HCT116 (cell line): Measurements from ENCODE around the gene TEX2. TPM values are rescaled to one million over a fixed set of nuclear protein-coding genes. Genes with fewer than 3 reads are reported as not detected.

Experiments
- ATAC-seq: fragments of 200-7000 bp; cut with Tn5 transposase; 2 replicates; pipeline ENCODE4 v1.9.1; 2020; ENCODE audit warnings: mild to moderate bottlenecking, moderate library complexity
- BruUV-seq: library from RNA; stranded (reverse); fragments of 400-500 nt; replicated peaks from 2 replicates; lab custom pipeline; 2021; lab: Mats Ljungman, UMichigan
- CTCF ChIA-PET: fragments of 300-600 bp; sonication (Branson Sonifier 250); formaldehyde crosslinking; loops from one replicate; lab custom pipeline; 2021; ENCODE audit warnings: antibody characterized with exemption; lab: Charles Lee
- POLR2A ChIA-PET: fragments of 300-600, 350-600 bp; sonication (Branson Sonifier 250); formaldehyde crosslinking; loops from one replicate; lab custom pipeline; 2021; ENCODE audit warnings: antibody characterized with exemption; lab: Charles Lee
- RAD21 ChIA-PET, 2 experiments: fragments of 300-600 bp; sonication (Branson Sonifier 250); formaldehyde crosslinking; loops; one replicate each; lab custom pipeline; 2023; ENCODE audit warnings: low total read pairs in 2 of 2; ENCODE audit not compliant: uncharacterized antibody in 2 of 2, unreplicated experiment in 2 of 2, low non-redundant PET in 1 of 2; lab: Charles Lee
- DNase-seq: peaks from one replicate; pipeline ENCODE4 v3.0.0-alpha.2; 2010; ENCODE audit warnings: low read depth, low spot score
- H2AFZ ChIP-seq: fragments of 200-600 bp; shearing (Covaris generic), sonication (generic); 2 replicates; pipeline ENCODE4 v1.6.1; 2017; ENCODE audit warnings: low read depth, mixed run types, mixed read lengths, antibody characterized with exemption, low read length; ENCODE audit not compliant: poor library complexity, severe bottlenecking
- H3K27ac ChIP-seq: 2 replicates; pipeline ENCODE4 v1.5.1; 2012; ENCODE audit warnings: low read depth, low read length
- H3K27me3 ChIP-seq: fragments of 200-600 bp; sonication (generic); 2 replicates; pipeline ENCODE4 v1.6.1; 2016; ENCODE audit warnings: mixed run types, low read length, mixed read lengths; ENCODE audit not compliant: insufficient read depth
- H3K36me3 ChIP-seq, 2 experiments: fragments of 200-500 bp in 1 of 2; fragments of 200-600 bp in 1 of 2; sonication (Bioruptor generic) in 1 of 2; sonication (generic) in 1 of 2; 2 replicates each; pipeline versions ENCODE4 v1.5.1 to v1.6.1; 2014 to 2016; ENCODE audit warnings: low read length in 2 of 2, inconsistent platforms in 1 of 2, mixed read lengths in 1 of 2, mixed run types in 1 of 2; ENCODE audit not compliant: insufficient read depth in 2 of 2, control insufficient read depth in 1 of 2
- H3K4me1 ChIP-seq, 2 experiments: fragments of 200-600 bp in 1 of 2; sonication (generic) in 1 of 2; 2 replicates each; pipeline versions ENCODE4 v1.5.1 to v1.6.1; 2012 to 2017; ENCODE audit warnings: low read length in 2 of 2, inconsistent platforms in 1 of 2, mild to moderate bottlenecking in 1 of 2, mixed read lengths in 1 of 2, mixed run types in 1 of 2, moderate library complexity in 1 of 2; ENCODE audit not compliant: insufficient read depth in 2 of 2, control insufficient read depth in 1 of 2
- H3K4me2 ChIP-seq: fragments of 200-600 bp; sonication (generic); 2 replicates; pipeline ENCODE4 v1.6.1; 2017; ENCODE audit warnings: mixed run types, low read length, mixed read lengths
- H3K4me3 ChIP-seq, 2 experiments: fragments of 200-600 bp in 1 of 2; sonication (generic) in 1 of 2; replicated peaks in 1 of 2; 2 replicates each; pipeline ENCODE4 v1.5.1; 2011 to 2016; ENCODE audit warnings: low read length in 2 of 2, control low read depth in 1 of 2, low read depth in 1 of 2, mild to moderate bottlenecking in 1 of 2, mixed read lengths in 1 of 2, mixed run types in 1 of 2
- H3K79me2 ChIP-seq: fragments of 200-600 bp; sonication (generic); 2 replicates; pipeline ENCODE4 v1.6.1; 2017; ENCODE audit warnings: mild to moderate bottlenecking, mixed run types, low read length, moderate library complexity, mixed read lengths; ENCODE audit not compliant: insufficient read depth
- H3K9ac ChIP-seq: fragments of 200-600 bp; sonication (generic); 2 replicates; pipeline ENCODE4 v1.6.1; 2016; ENCODE audit warnings: low read length, mixed read lengths
- H3K9me2 ChIP-seq: fragments of 200-600 bp; sonication (generic), shearing (Covaris generic); 2 replicates; pipeline ENCODE4 v1.6.1; 2017; ENCODE audit warnings: mixed run types, mild to moderate bottlenecking, moderate library complexity; ENCODE audit not compliant: insufficient read depth
- H3K9me3 ChIP-seq, 2 experiments: fragments of 200-500 bp in 1 of 2; fragments of 200-600 bp in 1 of 2; sonication (Bioruptor generic) in 1 of 2; sonication (generic) in 1 of 2; 2 replicates each; pipeline ENCODE4 v1.6.1; 2014 to 2017; ENCODE audit warnings: low read length in 2 of 2, mixed read lengths in 2 of 2, inconsistent platforms in 1 of 2, low read depth in 1 of 2, mild to moderate bottlenecking in 1 of 2, mixed run types in 1 of 2, moderate library complexity in 1 of 2; ENCODE audit not compliant: control insufficient read depth in 1 of 2, insufficient read depth in 1 of 2
- H4K20me1 ChIP-seq: fragments of 200-600 bp; sonication (generic), shearing (Covaris generic); 2 replicates; pipeline ENCODE4 v1.6.1; 2017; ENCODE audit warnings: mixed run types, mild to moderate bottlenecking, moderate library complexity; ENCODE audit not compliant: insufficient read depth
- CEBPB ChIP-seq: IDR thresholded peaks from 2 replicates; pipeline ENCODE4 v1.6.1; 2012; ENCODE audit warnings: low read depth
- CTCF ChIP-seq, 3 experiments: fragments of 200-600 bp in 1 of 3; sonication (generic) in 1 of 3; IDR thresholded peaks in 2 of 3; conservative IDR thresholded peaks in 1 of 3; 2 replicates each; pipeline ENCODE4 v1.5.1; 2012 to 2017; ENCODE audit warnings: low read depth in 2 of 3, low read length in 2 of 3, antibody characterized with exemption in 1 of 3, borderline replicate concordance in 1 of 3, control low read depth in 1 of 3, mild to moderate bottlenecking in 1 of 3, mixed read lengths in 1 of 3, mixed run types in 1 of 3, moderate library complexity in 1 of 3; ENCODE audit not compliant: insufficient read depth in 1 of 3
- EZH2 ChIP-seq: fragments of 200-600 bp; sonication (generic); IDR thresholded peaks from 2 replicates; pipeline ENCODE4 v1.6.1; 2017; ENCODE audit warnings: antibody characterized with exemption, mixed run types
- EZH2phosphoT487 ChIP-seq: fragments of 200-600 bp; IDR thresholded peaks from 2 replicates; pipeline ENCODE4 v1.6.1; 2018; ENCODE audit warnings: antibody characterized with exemption, borderline replicate concordance
- FOSL1 ChIP-seq: IDR thresholded peaks from 2 replicates; pipeline ENCODE4 v1.6.1; 2012; ENCODE audit warnings: low read depth
- REST ChIP-seq: IDR thresholded peaks from 2 replicates; pipeline ENCODE4 v1.6.1; 2012; ENCODE audit warnings: low read depth
- SIN3A ChIP-seq: IDR thresholded peaks from 2 replicates; pipeline ENCODE4 v1.6.1; 2012; ENCODE audit warnings: low read depth
- TCF7L2 ChIP-seq: IDR thresholded peaks from 2 replicates; pipeline ENCODE4 v1.7.0; 2011; ENCODE audit warnings: borderline replicate concordance, inconsistent platforms; ENCODE audit not compliant: insufficient read depth, insufficient read length; ENCODE audit errors: extremely low read depth
- YY1 ChIP-seq: IDR thresholded peaks from 2 replicates; pipeline ENCODE4 v1.6.1; 2011; ENCODE audit warnings: low read length, low read depth, moderate library complexity, mild to moderate bottlenecking; ENCODE audit not compliant: insufficient replicate concordance; ENCODE audit errors: extremely low read depth
- ZBTB33 ChIP-seq: IDR thresholded peaks from 2 replicates; pipeline ENCODE4 v1.6.1; 2011; ENCODE audit warnings: mild to moderate bottlenecking, low read length, moderate library complexity; ENCODE audit not compliant: insufficient replicate concordance; ENCODE audit errors: extremely low read depth
- ZFX ChIP-seq: fragments of 450-650 bp; IDR thresholded peaks from 2 replicates; pipeline ENCODE4 v1.6.1; 2017
- intact Hi-C: fragments of 100-400 bp; cut with micrococcal nuclease; formaldehyde crosslinking; loops from 2 replicates; pipeline ENCODE4 v1.10.0; 2022
- total RNA-seq: library from RNA; stranded (reverse); gene quantifications from one replicate; pipeline ENCODE4 v1.2.1, GENCODE V29; 2021; ENCODE audit not compliant: unreplicated experiment

The TEX2 gene
- total RNA-seq, 1 experiment from 2014 or later = 24.6 TPM

- no peaks in the 10 kb centered on the region for H3K9me2 ChIP-seq
- ChIA-PET POLR2A (no interaction called here), CTCF (interaction anchor here (1.0 to 10.9 kb wide), 3 partner anchors 9 to 119 kb away, joined by 3 to 120 read pairs (median 6); no protein-coding TSS in a partner anchor), RAD21 (no interaction called here)
- no peak overlapping the region for H3K4me3 ChIP-seq
- H3K79me2 ChIP-seq = no peaks in the 10 kb centered on the region
- H3K27me3 ChIP-seq = no peaks in the 10 kb centered on the region
- no peak overlapping the region for H2AFZ ChIP-seq
- TF ChIP-seq ZBTB33 = no peak
- no peak for TF ChIP-seq CTCF (IDR thresholded peaks at IDR 0.05 in 2 of 3, conservative IDR thresholded peaks at IDR 0.05 in 1 of 3; ENCODE audit: borderline replicate concordance in 1 of 3, insufficient read depth in 1 of 3, low read depth in 2 of 3, low read length in 2 of 3)
- TF ChIP-seq FOSL1 = no peak
- no peak for TF ChIP-seq YY1
- TF ChIP-seq EZH2 = no peak
- TF ChIP-seq SIN3A = no peak
- no peak for TF ChIP-seq REST
- TF ChIP-seq CEBPB = no peak
- TF ChIP-seq ZFX = no peak
- no peak for TF ChIP-seq TCF7L2
- TF ChIP-seq EZH2phosphoT487 = no peak
- no TSS peak for BruUV-seq
- H3K9me3 ChIP-seq = no peaks in the 10 kb centered on the region
- no peaks in the 10 kb centered on the region for H3K36me3 ChIP-seq
- H4K20me1 ChIP-seq = no peaks in the 10 kb centered on the region
- H3K4me2 ChIP-seq = no peak overlapping the region
- no peak overlapping the region for H3K9ac ChIP-seq
- intact Hi-C loops = no loop called here
- peaks cover 7% of the 10 kb centered on the region in 2 experiments for H3K4me1 ChIP-seq
- ATAC-seq (no peak), DNase-seq (no peak)
- H3K27ac ChIP-seq = no peak overlapping the region
These were observed 37.6 kb upstream of the TEX2 start for GRCh38 chr17:64300699-64300965.
